HCT116 (cell line): ENCODE measurements around the gene DHRS12.

ENCODE experiments used
- ATF3 ChIP-seq: IDR thresholded peaks from 2 replicates; pipeline ENCODE4 v1.6.1; 2012
- CBX3 ChIP-seq: IDR thresholded peaks from 2 replicates; pipeline ENCODE4 v1.6.1; 2012; ENCODE audit warnings: low read depth
- CTCF ChIP-seq, 3 experiments: fragments of 200-600 bp in 1 of 3; sonication (generic) in 1 of 3; IDR thresholded peaks in 2 of 3; conservative IDR thresholded peaks in 1 of 3; 2 replicates each; pipeline ENCODE4 v1.5.1; 2012 to 2017; ENCODE audit warnings: low read depth in 2 of 3, low read length in 2 of 3, antibody characterized with exemption in 1 of 3, borderline replicate concordance in 1 of 3, control low read depth in 1 of 3, mild to moderate bottlenecking in 1 of 3, mixed read lengths in 1 of 3, mixed run types in 1 of 3, moderate library complexity in 1 of 3; ENCODE audit not compliant: insufficient read depth in 1 of 3
- EZH2 ChIP-seq: fragments of 200-600 bp; sonication (generic); IDR thresholded peaks from 2 replicates; pipeline ENCODE4 v1.6.1; 2017; ENCODE audit warnings: antibody characterized with exemption, mixed run types
- EZH2phosphoT487 ChIP-seq: fragments of 200-600 bp; IDR thresholded peaks from 2 replicates; pipeline ENCODE4 v1.6.1; 2018; ENCODE audit warnings: antibody characterized with exemption, borderline replicate concordance
- POLR2A ChIP-seq: IDR thresholded peaks from 2 replicates; pipeline ENCODE4 v1.7.0; 2011; ENCODE audit warnings: borderline replicate concordance; ENCODE audit not compliant: insufficient read depth, insufficient read length; ENCODE audit errors: extremely low read depth
- POLR2AphosphoS5 ChIP-seq: IDR thresholded peaks from 2 replicates; pipeline ENCODE4 v1.6.1; 2011; ENCODE audit warnings: mild to moderate bottlenecking, low read depth, low read length, moderate library complexity
- REST ChIP-seq: IDR thresholded peaks from 2 replicates; pipeline ENCODE4 v1.6.1; 2012; ENCODE audit warnings: low read depth
- SIN3A ChIP-seq: IDR thresholded peaks from 2 replicates; pipeline ENCODE4 v1.6.1; 2012; ENCODE audit warnings: low read depth
- SP1 ChIP-seq: IDR thresholded peaks from 2 replicates; pipeline ENCODE4 v1.6.1; 2012; ENCODE audit warnings: low read depth
- ZNF274 ChIP-seq: fragments of 200-500 bp; sonication (Bioruptor generic); IDR thresholded peaks from 2 replicates; pipeline ENCODE4 v1.6.1; 2014; ENCODE audit warnings: mild to moderate bottlenecking, low read depth, low read length, inconsistent platforms

GRCh38 chr13:51805313-51805712 is 1.4 kb upstream of the DHRS12 start:
- no peak for TF ChIP-seq POLR2AphosphoS5
- TF ChIP-seq REST = no peak
- TF ChIP-seq POLR2A = no peak
- no peak for TF ChIP-seq SP1
- TF ChIP-seq CTCF (IDR thresholded peaks at IDR 0.05 in 2 of 3, conservative IDR thresholded peaks at IDR 0.05 in 1 of 3; ENCODE audit: borderline replicate concordance in 1 of 3, insufficient read depth in 1 of 3, low read depth in 2 of 3, low read length in 2 of 3) = no peak
- no peak for TF ChIP-seq ATF3
- TF ChIP-seq ZNF274 = no peak
- no peak for TF ChIP-seq EZH2
- TF ChIP-seq EZH2phosphoT487 = no peak
- no peak for TF ChIP-seq SIN3A
- TF ChIP-seq CBX3 = no peak
